Bronchial epithelial cell (primary cell): Measurements from ENCODE around the gene SNX14. TPM values are rescaled to one million over a fixed set of nuclear protein-coding genes. Genes with fewer than 3 reads are reported as not detected.

Experiments
- DNase-seq: peaks from one replicate; pipeline ENCODE4 v3.0.0-alpha.2; 2010; ENCODE audit warnings: low read depth
- FAIRE-seq: peaks from 2 replicates; lab custom pipeline; 2011; peaks lifted over from hg19 to GRCh38; lab: Jason Lieb, UNC
- H3K27me3 ChIP-seq: 2 replicates; pipeline ENCODE4 v1.5.1; 2011; ENCODE audit warnings: low read length; ENCODE audit not compliant: control insufficient read depth, insufficient read depth
- H3K36me3 ChIP-seq: 2 replicates; pipeline ENCODE4 v1.5.1; 2011; ENCODE audit warnings: low read length; ENCODE audit not compliant: control insufficient read depth, insufficient read depth
- H3K4me3 ChIP-seq: 2 replicates; pipeline ENCODE4 v1.5.1; 2011; ENCODE audit warnings: mild to moderate bottlenecking, low read depth, low read length, control low read depth
- CTCF ChIP-seq: IDR thresholded peaks from 2 replicates; pipeline ENCODE4 v1.5.1; 2011; ENCODE audit warnings: mild to moderate bottlenecking, moderate library complexity, low read length, control low read depth, inconsistent platforms; ENCODE audit not compliant: insufficient read depth, severe bottlenecking
- total RNA-seq: library from RNA; depleted of rRNA; stranded (reverse); fragments of >200 nt; gene quantifications from 2 replicates; pipeline ENCODE4 v1.2.1, GENCODE V29; 2014

The SNX14 gene
- total RNA-seq, 1 donor from 2014 or later, result 119 TPM

GRCh38 chr6:85460154-85460920 is 133.3 kb downstream of the SNX14 start:
- H3K4me3 ChIP-seq, result no peak overlapping the region
- FAIRE-seq, result no peak

GRCh38 chr6:85459224-85459901 is 134.3 kb downstream of the SNX14 start:
- TF ChIP-seq CTCF, result no peak
- no peaks in the 10 kb centered on the region for H3K27me3 ChIP-seq
- FAIRE-seq (no peak), DNase-seq (no peak)
- H3K4me3 ChIP-seq, result no peak overlapping the region
- peaks cover 1% of the 10 kb centered on the region for H3K36me3 ChIP-seq

More at GRCh38 chr6:85460154-85460920, 133.3 kb downstream of the SNX14 start:
- no peaks in the 10 kb centered on the region for H3K27me3 ChIP-seq
- H3K36me3 ChIP-seq, result peaks cover 1% of the 10 kb centered on the region
- DNase-seq, result no peak
- no peak for TF ChIP-seq CTCF

GRCh38 chr6:85458782-85459181 is 134.9 kb downstream of the SNX14 start:
- TF ChIP-seq CTCF, result no peak
- H3K36me3 ChIP-seq, result peaks cover 1% of the 10 kb centered on the region
- H3K27me3 ChIP-seq, result no peaks in the 10 kb centered on the region
- DNase-seq, result no peak
- no peak for FAIRE-seq
- no peak overlapping the region for H3K4me3 ChIP-seq

- no peak for TF ChIP-seq CTCF
- H3K27me3 ChIP-seq, result no peaks in the 10 kb centered on the region
- no peak for DNase-seq
- no peak for FAIRE-seq
- no peak overlapping the region for H3K4me3 ChIP-seq
- H3K36me3 ChIP-seq, result peaks cover 1% of the 10 kb centered on the region
Observed at GRCh38 chr6:85458184-85458583, 135.5 kb downstream of the SNX14 start.

GRCh38 chr6:85456782-85457181 is 136.9 kb downstream of the SNX14 start:
- DNase-seq (no peak), FAIRE-seq (no peak)
- no peaks in the 10 kb centered on the region for H3K27me3 ChIP-seq
- no peaks in the 10 kb centered on the region for H3K36me3 ChIP-seq
- no peak for TF ChIP-seq CTCF
- no peak overlapping the region for H3K4me3 ChIP-seq

Other genes with a start within 250 kb of the SNX14 start
- gene NT5E, start 143.8 kb downstream of the SNX14 start, total RNA-seq, result 31.4 and 71.1 TPM in 2 replicates
- gene SYNCRIP, start 49.0 kb upstream of the SNX14 start, total RNA-seq, result 48.8 and 66.6 TPM in 2 replicates